NCI-H446 treated with DMSO at 0.1 percent for 48 hours (cell line): ENCODE results near the gene ENAH.
A peak's percentile ranks its signal among the peaks of the same experiment; 100 is the strongest.
"Not testable (repeated sequence)": the region's sequence is repeated elsewhere in the genome, so short reads cannot be mapped to it uniquely, and the experiment has no call there.

ENCODE experiments used
- DNase-seq: peaks from one replicate; lab custom pipeline; 2025; lab: John Stamatoyannopoulos, UW

Gene ENAH

GRCh38 chr1:225674381-225674780 lies 21.5 kb upstream of the ENAH start:
- DNase-seq: no peak

DNA sequence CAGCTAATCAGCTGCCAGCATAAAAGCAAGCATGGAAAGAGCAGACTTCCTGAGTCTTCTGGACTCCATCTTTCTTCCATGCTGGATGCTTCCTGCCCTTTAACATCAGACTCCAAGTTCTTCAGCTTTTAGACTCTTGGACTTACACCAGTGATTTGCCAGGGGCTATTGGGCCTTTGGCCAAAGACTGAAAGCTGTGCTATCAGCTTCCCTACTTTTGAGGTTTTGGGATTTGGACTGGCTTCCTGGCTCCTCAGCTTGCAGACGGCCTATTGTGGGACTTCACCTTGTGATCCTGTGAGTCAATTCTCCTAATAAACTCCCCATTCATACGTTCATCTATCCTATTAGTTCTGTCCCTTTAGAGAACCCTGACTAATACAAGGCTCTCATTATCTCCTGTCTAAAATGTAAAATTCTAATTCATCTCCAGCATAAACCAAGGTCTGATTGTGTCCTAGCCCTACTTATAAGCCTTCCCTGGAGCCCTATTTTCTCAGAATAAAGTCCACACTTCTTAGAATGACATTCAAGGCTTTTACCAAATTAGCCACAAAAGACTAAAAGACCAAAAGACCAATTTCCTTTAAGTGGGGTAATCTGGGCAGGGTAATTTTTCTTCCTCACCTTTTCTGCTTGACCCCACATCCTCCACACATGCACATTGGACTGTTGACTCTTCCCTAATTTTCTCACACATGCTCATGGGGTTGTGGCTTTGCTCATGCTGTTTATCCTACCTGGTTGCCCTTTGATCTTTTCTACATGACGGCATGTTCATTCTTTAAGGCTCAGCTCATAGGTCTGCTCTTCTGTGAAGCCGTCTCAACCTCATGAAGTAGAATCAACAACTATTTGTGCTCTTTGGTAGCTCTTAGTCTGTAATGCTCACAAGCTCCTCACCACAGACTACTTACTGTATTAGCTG lies 18.1 kb upstream of the ENAH start:
- no peak for DNase-seq

GRCh38 chr1:225670356-225670755 lies 17.4 kb upstream of the ENAH start:
- no peak for DNase-seq

- no peak for DNase-seq
Observed at GRCh38 chr1:225668222-225668621, 15.3 kb upstream of the ENAH start.

- no peak for DNase-seq
Observed at GRCh38 chr1:225667362-225667761, 14.4 kb upstream of the ENAH start.

DNA sequence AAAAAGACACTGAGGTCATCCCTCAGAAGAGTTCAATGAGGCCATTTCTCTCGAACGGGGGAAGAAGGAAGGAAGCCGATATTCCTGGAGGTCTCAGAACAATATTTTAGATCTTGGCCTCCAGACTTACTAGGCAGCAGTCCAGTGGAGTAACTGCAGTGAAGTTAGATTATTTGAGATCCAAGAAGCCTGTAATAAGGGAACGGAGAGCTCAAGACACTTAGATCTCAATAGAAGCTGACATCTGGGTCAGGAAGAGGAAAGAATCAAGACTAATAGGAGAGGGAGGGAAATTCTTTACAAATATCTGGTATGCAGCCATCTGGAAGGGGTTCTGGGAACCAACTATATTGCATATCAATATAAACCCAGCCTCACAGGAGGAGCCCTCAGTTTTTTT lies 13.6 kb upstream of the ENAH start:
- no peak for DNase-seq

DNA sequence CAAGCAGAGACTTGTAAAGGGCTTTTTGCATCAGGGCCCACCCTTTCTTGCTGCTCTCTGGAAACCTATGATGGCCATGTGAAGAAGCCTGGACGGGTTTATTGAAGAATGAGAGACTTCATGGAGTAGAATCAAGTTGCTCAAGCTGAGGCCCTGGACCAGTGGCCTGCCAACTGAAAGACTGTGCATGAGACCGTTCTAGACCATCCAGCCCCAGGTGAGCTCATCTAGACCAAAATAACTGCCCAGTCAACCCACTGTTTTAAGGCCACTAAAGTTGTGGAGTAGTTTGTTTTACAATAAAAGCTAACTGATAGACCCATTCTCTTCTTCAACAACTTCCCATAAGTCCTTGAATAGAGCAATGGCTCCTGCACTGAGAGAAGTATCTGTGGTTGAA lies 11.8 kb upstream of the ENAH start:
- no peak for DNase-seq

- no peak for DNase-seq
Observed at GRCh38 chr1:225662155-225662554, 9.2 kb upstream of the ENAH start.

DNA sequence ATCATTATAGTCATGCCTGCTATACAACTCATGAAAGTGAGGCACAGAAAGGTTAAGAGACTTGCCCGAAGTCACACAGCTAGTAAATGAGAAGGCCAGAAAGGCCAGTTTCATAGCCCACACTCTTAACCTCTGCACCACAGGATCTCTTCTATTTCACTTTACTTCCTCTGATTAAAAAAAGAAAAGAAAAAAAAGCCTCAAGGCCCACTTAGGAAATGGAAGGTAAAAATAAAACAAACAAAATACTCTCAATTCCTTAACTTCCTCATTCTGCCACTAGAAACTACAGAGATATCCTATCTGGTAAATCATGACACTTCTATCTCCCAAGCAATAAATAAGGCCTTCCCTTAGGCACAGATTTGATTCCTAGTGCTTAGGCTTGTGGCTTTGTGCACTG lies 7.6 kb upstream of the ENAH start:
- no peak for DNase-seq

GRCh38 chr1:225658041-225658440 lies 5.1 kb upstream of the ENAH start:
- no peak for DNase-seq

DNA sequence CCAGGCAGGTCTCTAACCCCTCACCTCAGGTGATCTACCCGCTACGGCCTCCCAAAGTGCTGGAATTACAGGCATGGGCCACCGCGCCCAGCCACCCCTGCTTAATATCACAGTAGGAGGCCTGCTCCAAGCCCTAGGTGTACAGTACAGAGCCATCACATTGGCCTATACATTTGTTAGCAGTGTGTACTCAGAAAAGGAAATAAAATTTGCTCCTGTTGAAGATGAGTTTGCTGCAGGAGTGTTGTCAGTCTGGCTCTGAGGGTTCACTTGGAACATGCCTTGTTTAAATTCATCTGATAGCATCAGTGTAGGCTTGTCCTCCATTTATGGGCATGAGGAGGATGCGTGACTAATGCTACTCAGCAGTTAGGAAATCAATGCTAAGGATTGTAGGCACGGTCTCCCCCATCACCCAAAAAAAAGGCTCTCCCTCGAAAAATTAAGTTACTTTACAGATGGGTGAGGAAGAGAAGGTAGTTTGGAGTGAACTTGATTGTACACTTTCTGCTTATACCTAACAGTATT lies 4.6 kb upstream of the ENAH start:
- DNase-seq: no peak

- DNase-seq: not testable (repeated sequence)
Observed at GRCh38 chr1:225656259-225656655, 3.3 kb upstream of the ENAH start.

DNA sequence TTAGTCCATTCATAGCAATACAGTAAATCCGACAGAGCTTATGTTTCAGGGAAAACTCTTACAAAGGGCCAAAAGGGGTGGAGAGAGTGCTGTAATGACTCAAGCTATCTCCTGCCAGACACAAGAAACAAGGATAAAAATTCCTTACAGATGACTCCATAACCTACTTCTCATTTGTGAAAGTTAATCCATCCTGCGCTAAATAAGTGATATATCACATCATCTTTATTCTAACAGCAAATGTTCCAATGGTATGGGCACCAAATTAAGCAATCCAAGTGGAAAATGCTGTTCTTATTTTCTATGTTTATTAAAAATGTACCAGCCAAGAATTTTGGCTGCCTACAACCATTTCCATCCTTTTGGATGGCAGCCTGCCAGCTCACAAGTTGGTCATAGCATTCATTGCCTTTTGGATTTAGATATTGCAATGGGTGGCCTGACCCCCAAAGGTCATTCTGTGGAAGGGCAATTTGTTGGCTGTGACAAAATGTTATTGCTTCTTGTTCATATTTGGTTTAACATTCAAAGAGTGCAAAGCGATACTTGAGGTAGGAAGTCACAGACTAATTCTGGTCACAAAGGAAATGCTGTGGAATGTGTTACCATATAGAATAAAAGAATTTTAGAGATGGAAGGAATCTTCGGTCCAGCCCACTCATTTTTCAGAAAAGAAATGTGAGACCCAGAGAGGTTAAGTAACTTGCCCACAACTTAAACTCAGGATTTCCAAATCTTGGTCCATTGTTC lies 2.8 kb upstream of the ENAH start:
- DNase-seq: peak; percentile 95

GRCh38 chr1:225654688-225655508 lies 2.0 kb upstream of the ENAH start:
- DNase-seq: no peak

DNA sequence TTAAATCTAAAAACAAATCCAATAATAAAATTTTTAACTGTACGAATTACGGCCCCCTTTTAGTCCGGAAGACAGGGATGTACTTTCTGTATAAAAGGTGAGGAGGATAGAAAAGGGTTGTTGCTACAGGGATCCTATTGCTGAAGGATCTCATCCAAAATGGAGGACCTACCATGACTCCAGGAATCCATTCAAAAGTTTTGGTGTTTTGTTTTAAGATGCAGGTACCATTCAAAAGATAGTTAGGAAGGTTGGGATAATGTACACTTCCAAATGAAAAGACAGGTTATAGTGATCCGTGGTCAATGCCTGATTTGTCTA lies 1.3 kb upstream of the ENAH start:
- DNase-seq: no peak

GRCh38 chr1:225653463-225654276 lies 747 bp upstream of the ENAH start:
- DNase-seq: no peak

DNA sequence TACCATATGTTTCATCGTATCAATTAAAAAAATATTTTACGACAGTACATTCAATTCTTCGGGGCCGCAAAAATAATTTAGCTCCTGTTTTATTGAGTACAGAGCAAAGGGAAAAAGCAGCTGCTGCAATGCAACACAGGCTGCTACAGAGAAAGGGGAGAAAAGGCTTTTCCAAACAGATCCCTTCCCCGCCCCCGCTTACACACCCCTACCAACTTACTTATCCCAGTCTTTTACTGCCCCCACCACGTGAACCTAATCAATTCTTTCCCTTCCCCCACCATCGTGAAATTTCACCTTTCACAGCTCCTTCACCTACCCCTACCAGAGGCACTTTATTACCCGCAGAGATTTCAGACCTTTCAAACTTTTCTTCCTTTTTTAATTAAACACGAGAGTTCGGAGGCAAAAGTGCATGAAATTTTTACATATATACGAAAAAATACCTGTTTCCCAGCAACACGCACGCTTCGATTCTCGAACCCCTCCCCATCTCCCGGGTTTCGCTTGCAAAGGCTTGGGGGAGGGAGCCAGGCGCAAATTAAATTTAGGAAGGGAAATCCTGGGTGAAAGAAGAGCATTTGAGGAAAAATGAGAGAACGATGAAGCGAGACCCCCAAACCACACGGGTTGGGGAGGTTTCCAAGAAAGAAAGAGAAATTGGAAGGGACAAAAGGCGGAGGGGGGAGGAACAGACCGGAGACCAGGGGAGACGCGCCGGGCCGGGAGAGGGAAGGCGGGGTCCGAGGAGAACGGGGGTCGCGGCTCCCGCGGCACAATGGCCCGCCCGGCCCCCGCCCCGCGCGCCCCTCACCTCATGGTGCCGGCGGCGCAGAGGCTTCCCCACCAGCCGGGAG lies 823 bp downstream of the ENAH start:
- no peak for DNase-seq

DNA sequence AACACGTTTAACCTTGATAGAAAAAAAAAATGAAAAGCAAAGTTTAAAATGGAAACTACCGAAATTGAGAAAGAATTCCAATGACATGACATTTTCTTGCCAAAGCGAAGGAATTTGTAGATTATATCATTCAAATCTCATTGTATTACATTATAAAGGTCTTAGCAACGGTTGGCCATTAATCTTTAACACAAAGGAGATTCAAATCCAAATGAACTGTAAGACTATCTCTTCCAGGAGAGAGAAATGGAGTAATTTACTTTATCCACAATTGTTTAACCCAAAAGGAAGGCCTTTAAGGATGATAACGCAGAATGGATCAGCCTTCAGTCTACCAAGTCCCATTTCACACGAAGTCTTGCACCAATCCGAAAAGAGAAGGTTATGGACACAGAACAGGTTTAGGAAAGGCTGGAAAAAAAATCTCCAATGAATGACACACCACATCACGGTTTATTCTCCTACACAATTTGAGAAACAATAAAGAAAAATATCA lies 1.5 kb downstream of the ENAH start:
- no peak for DNase-seq

GRCh38 chr1:225650179-225650578 lies 2.7 kb downstream of the ENAH start:
- no peak for DNase-seq

DNA sequence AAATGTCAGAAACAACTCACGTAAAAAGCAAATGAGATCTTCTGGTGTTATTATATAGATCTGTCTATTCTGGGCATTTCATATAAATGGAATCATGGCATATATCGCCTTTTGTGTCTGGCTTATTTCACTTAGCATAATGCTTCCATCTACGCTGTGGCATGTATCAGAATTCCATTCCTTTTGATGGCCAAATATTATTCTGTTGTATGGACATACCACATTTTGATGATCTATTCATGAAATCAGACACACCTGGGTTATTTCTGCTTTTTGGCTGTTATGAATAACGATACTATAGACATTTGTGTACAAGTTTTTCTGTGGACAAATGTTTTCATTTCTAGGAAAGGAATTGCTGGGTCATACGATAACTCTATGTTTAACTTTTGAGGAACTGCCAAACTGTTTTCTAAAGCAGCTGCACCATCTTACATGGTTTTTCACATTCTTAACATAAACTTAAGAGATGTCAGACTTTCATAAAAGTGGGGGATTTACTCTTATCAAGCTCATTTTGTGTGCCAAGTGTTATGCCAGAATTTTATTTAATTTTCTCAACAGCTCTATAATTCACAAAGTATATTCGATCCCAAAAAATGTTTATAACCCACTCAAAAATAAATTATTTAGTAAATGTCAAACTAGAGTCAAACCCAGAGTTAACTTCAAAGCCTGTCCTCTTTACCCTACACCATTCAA lies 7.6 kb downstream of the ENAH start:
- no peak for DNase-seq
